GM18517 (cell line): ENCODE measurements around the gene NRIP3.

ENCODE experiments used
- ATAC-seq: cut with Tn5 transposase; IDR thresholded peaks from one replicate; pipeline ENCODE4 v1.9.1; 2021; ENCODE audit warnings: mild to moderate bottlenecking, moderate library complexity; ENCODE audit not compliant: unreplicated experiment

Gene NRIP3

DNA sequence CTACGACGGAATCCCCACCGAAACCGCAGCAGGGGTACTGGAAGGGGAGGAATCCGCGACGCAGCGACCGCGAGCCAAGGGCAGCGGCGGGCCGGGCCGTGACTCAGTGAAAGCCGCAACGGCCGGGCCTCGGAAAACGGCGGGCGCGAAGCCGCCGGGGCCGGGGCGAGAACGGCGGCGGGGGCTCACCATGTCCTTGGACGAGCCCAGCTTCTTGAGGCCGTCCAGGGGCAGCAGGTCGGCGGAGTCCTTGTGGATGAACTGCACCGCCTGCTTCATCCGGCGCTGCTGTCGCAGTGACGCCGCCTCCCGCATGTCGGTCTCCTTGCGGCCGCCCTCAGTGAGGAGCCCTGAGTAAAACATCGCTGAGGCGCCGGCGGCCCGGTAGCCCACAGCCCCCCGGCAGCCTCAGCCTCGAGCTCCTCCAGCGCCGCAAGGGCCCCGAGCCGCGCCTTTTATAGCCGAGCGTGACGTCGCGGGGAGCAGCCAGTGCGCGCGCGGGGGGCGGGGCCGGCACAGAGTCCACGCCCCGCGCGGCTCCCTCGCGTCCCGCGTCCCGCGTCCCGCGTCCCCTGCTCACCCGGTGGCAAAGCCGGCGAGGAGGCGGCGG, at the start of gene NRIP3:
NRIP3 (minus strand) TSS at position 429 of the 610 bp plus-strand sequence; CDS start at position 363, 66 bp downstream.
- ATAC-seq, result no peak

DNA sequence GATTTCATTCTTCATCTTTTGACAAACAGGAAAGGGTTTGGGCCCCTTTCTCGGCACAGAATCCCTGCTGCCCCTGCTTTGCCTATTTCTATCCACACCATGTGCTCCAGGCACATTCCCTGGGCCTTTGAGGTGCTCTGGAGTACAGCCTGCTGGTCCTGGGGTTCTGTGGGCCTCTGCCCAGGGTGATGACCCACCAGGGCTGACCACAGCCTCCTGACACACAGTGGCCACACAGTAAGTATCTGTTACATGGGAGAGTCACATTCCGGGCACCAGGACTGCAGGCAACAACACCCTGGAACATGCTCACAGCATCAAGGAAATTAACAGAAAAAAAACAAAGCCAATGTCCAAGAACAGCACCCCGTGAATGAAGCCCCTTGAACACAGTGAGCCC, 48.5 kb upstream of the NRIP3 start:
- no peak for ATAC-seq

DNA sequence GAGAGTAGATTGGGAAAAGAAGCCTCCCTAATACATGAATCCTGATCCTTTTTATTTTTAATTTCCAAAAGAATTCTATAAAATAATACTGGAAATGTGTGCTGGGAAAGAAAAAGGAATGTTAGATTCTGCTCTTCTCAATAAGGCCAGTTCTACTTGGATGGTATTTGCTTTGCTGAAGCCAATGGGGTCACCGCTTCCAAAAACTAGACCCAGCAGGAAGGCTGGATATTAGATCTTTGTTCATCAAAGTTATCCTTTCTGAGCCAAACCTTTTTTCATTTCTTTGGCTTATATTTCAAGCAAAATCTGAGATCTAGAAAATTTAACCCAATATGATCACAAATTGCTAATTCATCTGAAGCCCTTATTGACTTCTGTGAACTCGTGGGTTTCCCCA, 46.2 kb upstream of the NRIP3 start:
- no peak for ATAC-seq

DNA sequence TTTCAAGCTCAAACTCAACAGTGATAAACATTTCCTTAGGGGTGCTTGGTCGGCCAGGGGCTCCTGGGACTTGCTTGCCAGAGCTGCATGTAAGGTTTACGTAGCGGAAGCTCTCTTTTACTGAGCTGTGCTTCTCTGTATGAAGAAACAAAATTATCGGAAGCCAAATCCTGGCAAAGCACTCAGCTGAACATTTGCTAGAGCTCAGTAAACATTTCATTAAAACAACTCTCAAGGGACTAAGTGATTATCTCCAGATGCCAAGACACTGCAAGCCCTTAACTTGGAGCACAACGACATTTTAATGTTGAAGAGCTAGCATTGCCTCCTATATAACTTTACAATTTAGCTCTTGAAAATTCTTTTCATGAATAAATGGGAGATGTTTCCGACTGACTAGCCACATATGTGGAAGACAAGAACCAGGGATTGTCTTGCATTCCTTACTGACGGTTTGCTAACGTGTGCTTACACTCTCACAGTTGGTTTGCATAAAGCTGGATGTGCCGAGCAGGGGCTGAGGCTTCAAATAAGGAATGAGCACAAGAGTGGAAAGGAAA, 44.2 kb upstream of the NRIP3 start:
- no peak for ATAC-seq

DNA sequence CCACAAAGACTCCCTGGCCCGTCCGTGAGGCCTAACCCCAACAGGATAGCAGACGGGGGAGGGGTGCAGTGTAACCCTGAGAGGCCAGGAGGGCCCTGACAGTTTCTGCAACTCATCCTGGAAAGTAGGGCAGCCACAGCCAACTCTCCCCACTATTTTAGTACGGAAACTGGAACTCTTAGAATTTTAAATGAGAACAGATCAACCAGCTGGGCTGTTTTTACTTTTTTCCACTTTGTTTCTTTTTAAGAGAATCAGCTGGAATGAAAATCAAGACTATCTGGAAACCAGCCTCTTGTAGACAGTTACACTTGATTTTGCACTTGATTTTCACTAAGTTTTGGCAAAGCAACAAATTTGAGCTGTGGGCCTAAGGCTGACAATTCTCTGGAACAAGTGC, 42.7 kb upstream of the NRIP3 start:
- ATAC-seq, result no peak

DNA sequence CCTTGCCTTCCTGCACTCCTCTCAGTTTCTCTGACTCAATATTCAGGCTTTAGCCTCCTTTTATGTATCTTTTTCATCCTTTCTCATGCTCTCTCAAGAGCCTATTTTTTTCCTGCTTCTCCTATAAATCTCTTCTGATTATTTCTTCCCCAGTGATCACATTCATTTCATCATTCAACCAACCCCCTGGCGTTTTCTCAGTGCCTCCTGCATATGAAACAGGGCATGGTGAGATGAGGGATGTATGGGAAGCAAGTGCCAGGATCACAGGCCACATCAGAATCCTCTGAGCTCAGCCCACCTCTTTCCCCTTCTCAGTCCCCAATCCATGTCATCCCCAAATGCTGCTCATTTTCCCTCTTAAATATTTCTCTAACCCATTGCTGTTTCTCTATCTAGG, 38.7 kb upstream of the NRIP3 start:
- ATAC-seq, result no peak

DNA sequence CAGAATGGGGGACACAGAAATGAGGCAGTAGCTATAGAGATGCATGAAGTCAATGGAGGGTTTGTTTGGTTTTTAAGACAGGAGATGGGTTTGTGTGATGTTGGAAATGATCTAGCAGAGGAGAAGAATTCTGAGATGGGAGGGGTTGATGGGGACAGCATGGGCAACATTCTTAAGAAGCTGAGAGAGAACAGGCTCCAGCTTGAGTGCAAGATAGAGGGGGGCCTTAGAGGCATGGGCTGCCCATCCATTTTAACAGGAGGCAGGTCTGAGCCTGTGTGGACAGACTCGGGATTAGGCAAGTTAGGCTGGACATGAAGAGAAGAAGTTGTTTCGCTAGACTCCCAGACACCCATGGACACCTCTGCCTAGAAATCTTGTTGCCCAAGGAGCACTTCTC, 37.9 kb upstream of the NRIP3 start:
- ATAC-seq, result no peak

DNA sequence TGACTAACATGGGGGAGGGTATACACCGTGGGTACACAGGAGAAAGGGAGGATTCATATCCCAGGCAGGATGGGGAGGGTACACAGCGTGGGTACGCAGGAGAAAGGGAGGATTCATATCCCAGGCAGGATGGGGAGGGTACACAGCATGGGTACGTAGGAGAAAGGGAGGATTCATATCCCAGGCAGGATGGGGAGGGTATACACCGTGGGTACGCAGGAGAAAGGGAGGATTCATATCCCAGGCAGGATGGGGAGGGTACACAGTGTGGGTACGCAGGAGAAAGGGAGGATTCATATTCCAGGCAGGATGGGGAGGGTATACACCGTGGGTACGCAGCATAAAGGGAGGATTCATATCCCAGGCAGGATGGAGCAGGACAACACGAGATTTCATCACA, 36.6 kb upstream of the NRIP3 start:
- ATAC-seq, result no peak

DNA sequence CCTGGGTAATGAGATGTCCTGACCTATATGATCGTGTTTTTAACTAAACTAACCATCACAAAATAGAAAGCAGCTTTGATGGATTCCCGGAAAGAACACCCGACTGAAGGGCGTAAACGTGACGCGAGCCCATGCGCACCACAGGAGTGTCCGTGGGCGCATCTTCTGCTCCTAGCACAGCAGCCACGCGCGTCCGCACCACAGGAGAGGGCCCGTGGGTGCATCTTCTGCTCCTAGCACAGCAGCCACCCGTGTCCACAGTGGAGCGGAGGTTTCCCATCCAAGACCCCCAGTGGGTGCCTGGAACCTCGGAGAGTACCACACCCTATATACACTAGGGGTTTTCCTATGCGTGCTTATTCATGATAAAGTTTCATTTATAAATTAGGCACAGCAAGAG, 36.1 kb upstream of the NRIP3 start:
- ATAC-seq, result no peak

DNA sequence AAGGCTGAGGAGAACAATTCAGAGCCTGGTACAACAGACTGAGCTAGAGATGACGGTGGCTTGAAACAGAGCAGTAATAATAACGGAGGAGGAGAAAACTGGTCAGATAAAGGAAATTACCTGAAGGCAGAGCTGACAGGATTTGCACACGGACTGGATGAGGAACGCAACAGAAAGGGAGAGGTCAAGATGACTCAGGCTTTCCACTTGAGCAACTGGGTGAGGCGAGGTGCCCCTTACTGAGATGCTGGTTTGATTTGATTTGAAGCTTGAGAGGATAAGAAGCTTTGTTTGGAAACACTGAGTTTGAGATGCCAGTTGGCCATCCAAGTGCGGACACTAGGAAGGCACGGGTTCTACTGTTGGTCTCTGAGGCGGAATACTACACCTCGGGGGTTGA, 35.4 kb upstream of the NRIP3 start:
- no peak for ATAC-seq

DNA sequence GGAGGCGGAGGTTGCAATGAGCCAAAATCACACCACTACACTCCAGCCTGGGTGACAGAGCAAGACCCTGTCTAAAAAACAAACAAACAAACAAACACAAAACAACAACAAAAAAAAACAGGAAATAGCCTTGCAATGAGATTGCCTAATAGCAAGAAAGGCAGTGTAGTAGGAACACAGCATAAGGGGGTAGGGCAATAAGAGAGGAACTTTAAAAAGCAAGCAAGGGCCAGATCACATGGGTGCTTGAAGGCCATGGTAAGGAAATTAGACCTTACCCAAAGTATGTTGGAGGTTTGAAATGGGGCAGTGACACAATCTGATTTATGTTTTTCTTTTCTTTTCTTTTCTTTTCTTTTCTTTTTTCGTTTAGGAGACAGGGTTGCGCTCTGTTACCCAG, 34.7 kb upstream of the NRIP3 start:
- no peak for ATAC-seq

DNA sequence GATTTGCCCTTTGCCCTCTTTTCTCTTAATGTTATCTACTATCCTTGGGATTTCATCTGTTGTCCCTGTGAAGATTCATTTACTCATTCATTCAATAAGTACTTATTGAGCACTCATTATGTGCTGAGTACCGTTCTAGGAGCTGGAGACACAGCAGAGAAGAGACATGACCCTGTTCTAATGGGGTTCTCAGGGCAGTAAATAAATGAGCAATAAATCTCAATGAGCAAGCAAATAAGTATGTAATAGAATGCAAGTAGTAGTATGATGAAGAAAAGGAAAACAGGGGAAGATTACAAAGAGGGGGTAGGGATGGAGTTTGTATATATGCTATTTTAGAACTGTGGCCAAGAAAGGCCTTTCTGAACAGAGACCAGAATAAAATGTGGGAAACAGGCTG, 34.2 kb upstream of the NRIP3 start:
- ATAC-seq, result no peak

DNA sequence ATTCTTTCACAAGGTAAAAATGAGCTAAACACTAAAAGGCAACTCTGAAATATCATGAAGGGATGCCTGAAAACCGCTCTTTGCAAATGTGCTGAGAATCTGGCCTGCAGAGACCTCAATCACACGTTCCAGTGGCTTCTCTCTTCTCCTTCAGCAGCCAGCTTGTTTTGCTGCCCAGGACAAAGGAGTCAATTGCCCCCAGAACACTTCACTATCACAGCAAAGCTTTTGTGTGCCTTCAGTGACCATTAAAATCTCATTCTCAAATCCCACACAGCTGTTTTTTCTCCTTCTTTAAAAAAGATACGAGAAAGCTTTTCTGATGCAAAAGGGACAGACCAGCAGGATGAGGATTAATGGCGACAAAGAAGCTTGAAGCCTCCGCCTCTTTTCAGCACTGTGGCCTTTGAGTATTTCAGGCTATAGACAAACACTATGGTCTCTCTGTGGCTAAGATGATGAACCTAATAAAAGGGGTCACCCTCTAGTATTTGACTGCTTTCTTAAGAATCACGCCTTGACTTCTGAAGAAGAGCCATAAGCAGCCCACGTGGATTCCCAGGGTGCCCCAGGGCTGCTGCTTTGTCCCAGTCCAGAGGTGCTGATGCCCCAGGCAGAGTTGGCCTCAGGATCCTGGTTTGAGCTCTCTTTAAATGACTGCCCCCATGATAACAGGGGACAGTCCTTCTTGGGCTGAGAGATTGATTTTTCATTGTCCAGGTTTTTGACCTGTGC, 33.4 kb upstream of the NRIP3 start:
- no peak for ATAC-seq

DNA sequence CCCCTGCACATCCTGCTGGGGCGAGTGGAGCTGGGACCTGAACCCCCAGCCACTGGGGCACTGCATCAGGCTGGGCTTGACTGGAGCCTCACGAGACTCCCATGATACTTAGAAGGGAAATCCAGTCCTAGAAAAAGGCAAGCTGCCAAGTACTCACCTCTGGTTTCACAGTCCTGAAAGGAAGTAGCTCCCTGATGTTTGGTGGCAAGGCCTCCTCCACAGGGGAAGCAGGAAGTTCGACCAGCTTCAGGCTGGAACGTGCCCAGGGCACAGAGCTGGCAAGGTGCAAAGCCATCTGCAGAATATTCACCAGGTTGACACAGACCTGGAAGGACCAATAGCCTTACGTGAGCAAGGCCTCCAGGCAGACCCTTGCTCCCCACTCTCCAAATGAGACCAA, 26.8 kb upstream of the NRIP3 start:
- no peak for ATAC-seq

DNA sequence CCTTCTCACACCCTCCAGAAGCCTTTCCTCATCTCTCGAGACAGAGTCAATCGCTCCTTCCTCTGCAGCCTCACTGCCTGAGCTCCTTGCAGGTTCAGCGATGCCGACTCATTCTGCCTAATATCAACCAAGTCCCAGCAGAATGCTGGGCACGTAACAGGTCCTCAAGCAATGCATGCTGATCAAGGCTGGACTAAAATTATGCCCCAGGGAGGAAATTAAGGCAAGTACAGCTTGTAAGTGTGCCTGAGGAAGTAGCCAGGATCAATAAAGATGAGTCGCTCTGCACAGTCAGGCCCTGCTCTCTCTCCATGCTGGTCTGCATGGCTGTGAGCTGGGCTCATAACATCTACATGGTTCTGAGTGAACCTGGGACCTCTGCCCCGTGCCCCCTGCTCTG, 25.6 kb upstream of the NRIP3 start:
- no peak for ATAC-seq

DNA sequence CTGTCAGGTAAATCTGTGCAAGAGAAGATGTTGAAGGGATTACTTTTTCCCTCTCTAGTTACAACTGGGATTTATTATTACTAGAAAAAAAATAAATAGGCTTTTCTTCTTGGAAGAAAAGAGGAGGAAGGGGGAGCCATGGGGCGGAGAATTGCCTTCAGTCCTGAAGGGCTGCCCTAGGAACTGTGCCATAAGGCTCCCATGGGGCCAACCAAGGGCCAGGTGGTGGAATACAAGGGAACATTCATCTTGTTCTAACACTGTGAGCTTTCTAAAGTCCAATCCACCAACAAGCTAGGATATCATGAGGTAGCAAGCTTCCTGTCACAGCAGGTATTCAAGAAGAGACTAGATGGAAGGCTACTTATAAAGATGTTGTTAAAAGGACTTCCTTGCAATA, 24.8 kb upstream of the NRIP3 start:
- no peak for ATAC-seq

DNA sequence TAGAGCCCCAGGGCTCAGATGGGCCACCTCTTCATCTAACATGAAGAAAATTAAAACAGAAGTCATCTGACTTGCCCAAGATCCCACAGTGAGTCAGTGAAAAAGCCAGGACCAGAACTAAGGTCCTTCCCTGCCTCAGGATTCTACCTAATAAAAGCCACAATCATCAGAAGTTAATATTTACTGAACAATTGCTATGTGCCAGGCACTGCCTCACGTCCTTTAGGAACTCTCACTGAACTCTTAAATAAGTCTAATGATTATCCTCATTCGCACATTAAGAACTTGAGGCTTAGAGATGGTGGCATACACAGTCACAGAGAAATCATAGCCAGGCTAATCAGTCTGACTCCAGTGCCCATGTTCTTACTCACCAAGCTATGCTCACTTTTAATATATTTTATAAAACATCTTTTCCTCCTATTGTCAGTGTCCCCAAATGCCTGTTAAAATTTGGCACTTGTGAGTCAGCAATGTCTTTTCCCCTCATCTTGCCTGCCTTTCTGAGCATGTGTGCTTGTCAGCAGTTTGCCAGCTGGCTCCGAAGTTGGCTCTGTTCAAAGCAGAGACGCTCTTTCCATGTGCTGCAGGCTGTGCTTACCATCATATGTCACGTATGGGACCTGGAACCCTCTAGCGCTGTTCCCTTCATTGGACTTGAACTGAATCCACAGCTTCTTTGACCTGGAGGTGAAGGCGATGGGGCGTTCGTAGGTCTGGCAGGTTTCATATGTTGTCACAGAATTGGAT, 21.5 kb upstream of the NRIP3 start:
- no peak for ATAC-seq

DNA sequence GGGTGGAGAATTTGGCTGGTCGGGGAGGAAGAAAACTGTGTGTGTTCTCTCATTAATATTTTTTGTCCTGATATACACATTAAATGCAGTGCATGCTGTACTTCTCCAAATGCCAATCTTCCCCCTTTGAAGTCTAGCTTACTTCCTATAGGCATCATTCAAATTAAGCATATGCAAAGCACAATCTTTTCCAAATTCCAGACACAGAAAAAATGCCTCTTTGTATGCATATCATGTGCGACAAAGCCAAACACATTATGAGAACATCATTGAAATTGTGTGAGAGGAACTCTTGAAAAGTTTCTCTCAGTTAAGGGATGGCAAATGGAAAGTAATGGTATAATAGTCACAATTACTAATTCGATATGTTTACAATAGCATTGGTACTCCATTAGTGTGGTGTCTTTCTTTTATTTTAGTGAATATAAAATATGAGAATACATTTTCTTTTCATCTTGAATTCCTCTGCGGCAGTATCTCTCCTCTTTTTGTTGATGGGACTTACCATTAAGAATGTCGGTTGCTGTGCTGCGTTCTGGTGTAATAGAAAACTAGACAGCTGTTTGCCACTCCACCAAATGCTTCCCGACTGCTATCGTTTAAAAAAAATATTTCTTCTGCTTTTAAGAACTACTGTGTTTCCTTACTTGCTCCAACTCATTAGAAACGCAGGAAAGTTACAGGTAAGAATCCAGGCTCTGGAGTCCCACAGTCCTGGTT, 19.3 kb upstream of the NRIP3 start:
- no peak for ATAC-seq

DNA sequence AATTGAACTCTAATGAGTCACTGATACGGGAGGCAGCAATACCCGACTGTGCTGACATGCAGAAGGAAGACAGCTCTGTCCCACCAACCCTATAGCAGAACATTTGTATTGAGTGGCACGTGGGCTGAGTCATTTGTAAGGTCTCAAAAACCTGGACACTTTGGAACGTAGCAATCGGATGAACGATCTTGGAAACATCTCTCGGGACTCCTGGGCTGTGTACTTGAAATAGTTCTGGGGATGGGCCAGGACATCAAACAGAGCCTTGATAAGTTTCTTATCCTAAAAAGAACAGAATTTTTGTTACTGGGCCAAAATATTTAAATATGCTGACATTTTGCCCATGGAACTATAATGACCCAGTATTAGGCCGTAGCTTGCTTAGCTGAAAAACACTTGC, 17.1 kb upstream of the NRIP3 start:
- ATAC-seq, result no peak

DNA sequence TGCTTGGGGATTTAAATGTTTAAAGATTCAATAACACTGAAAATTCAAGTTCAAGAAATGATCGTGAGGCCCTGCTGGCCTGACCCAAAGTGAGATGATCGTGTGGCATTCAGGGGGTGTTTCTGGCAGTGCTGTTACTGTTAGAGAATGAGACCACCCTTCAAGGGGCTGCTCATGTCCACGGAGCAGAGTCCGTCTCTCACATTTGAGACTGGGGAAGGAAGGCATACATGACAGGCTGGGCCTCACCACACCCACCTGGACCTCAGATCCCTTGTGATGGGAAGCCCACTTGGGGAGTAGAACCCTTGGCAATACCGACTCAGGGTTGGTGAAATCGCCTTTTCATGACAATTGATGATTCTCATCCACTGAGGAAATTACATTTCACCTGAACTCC, 16.1 kb upstream of the NRIP3 start:
- ATAC-seq, result no peak

DNA sequence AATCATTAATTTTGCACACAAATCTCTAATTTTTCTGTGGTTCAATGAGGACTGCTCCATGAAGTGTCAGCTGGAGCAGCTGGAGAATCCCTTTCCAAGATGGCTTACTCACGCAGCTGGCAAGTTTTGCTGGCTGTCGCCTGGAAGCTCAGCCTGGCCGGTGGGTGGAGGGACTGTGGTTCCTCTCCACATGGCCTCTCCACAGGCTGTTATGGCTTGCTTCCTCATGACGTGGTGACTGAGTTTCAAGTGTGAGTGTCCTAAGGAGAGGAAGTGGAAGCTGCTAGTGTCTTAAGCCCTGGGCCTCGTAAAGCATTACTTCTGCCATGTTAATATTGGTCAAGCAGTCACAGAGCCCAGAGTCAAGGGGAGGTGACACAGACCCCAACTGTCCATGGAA, 14.0 kb upstream of the NRIP3 start:
- ATAC-seq, result no peak
